Erythroblast (primary cell): ENCODE measurements around the gene KBTBD4.
"Not testable (repeated sequence)": the region's sequence is repeated elsewhere in the genome, so short reads cannot be mapped to it uniquely, and the experiment has no call there.

Source experiments
- DNase-seq, 2 experiments: peaks; one replicate each; lab custom pipeline; 2025; lab: John Stamatoyannopoulos, UW
- GATA1 ChIP-seq: IDR thresholded peaks from 2 replicates; pipeline ENCODE4 v1.6.1; 2011; ENCODE audit warnings: low read depth, mild to moderate bottlenecking, control low read depth, low read length, moderate library complexity
- POLR2A ChIP-seq: IDR thresholded peaks from 2 replicates; pipeline ENCODE4 v1.6.1; 2011; ENCODE audit warnings: mild to moderate bottlenecking, low read length

KBTBD4 gene

GRCh38 chr11:47583844-47584243, 5.1 kb upstream of the KBTBD4 start:
- no peak for TF ChIP-seq POLR2A
- TF ChIP-seq GATA1, result no peak
- no peak for DNase-seq

- no peak for TF ChIP-seq POLR2A
- TF ChIP-seq GATA1, result no peak
- no peak for DNase-seq
These were observed 1.2 kb downstream of the KBTBD4 start for GRCh38 chr11:47577460-47578041.

- DNase-seq, result no peak
- TF ChIP-seq POLR2A (no peak), GATA1 (no peak)
These were observed 5.4 kb downstream of the KBTBD4 start for GRCh38 chr11:47573321-47573720.

GRCh38 chr11:47572715-47573255, 6.0 kb downstream of the KBTBD4 start:
- no peak for DNase-seq
- no peak for TF ChIP-seq POLR2A
- no peak for TF ChIP-seq GATA1

- TF ChIP-seq GATA1, result no peak
- TF ChIP-seq POLR2A, result no peak
These were observed 6.9 kb downstream of the KBTBD4 start for GRCh38 chr11:47571895-47572294.

GRCh38 chr11:47571357-47571729, 7.4 kb downstream of the KBTBD4 start:
- DNase-seq, result no peak
- TF ChIP-seq POLR2A (no peak), GATA1 (no peak)

More at GRCh38 chr11:47571895-47572294, 6.9 kb downstream of the KBTBD4 start:
- no peak for DNase-seq

GRCh38 chr11:47570651-47571356, 8.0 kb downstream of the KBTBD4 start:
- TF ChIP-seq POLR2A (no peak), GATA1 (no peak)
- no peak for DNase-seq

GRCh38 chr11:47569646-47570045, 9.1 kb downstream of the KBTBD4 start:
- DNase-seq, result no peak
- TF ChIP-seq POLR2A (no peak), GATA1 (no peak)

- TF ChIP-seq GATA1, result no peak
- TF ChIP-seq POLR2A, result no peak
- DNase-seq, result peak; percentile 53 to 62
These were observed 12.5 kb downstream of the KBTBD4 start for GRCh38 chr11:47566149-47566698.

- TF ChIP-seq GATA1 (no peak), POLR2A (peak; percentile 82)
- DNase-seq, result peak; percentile 88 to 89
These were observed 13.2 kb downstream of the KBTBD4 start, which contains the start of gene PTPMT1 for GRCh38 chr11:47565340-47566148. Gene PTPMT1, plus strand, starts transcription at chr11:47565599. Its CDS starts 24 bp downstream, at chr11:47565623.

- TF ChIP-seq POLR2A (no peak), GATA1 (no peak)
- no peak for DNase-seq
These were observed 13.8 kb downstream of the KBTBD4 start for GRCh38 chr11:47564933-47565339.

- not testable (repeated sequence) for DNase-seq
These were observed 14.4 kb downstream of the KBTBD4 start for GRCh38 chr11:47564366-47564765.

- not testable (repeated sequence) for DNase-seq
These were observed 16.4 kb downstream of the KBTBD4 start for GRCh38 chr11:47562393-47562792.
